H1 (cell line): ENCODE results near the gene USP36. TPM values are rescaled to one million over a fixed set of nuclear protein-coding genes. Genes with fewer than 3 reads are reported as not detected.

Source experiments
- KDM5A ChIP-seq: fragments of 200-600 bp; IDR thresholded peaks from 2 replicates; pipeline ENCODE4 v1.7.1; 2012; ENCODE audit warnings: mild to moderate bottlenecking, low read length, inconsistent platforms, mixed read lengths
- RNF2 ChIP-seq: fragments of 200-900, 300-1000 bp; sonication (generic); IDR thresholded peaks from 2 replicates; pipeline ENCODE4 v1.7.1; 2016; ENCODE audit warnings: borderline replicate concordance, low read depth, mild to moderate bottlenecking, antibody characterized with exemption, low read length; ENCODE audit not compliant: poor library complexity, severe bottlenecking; ENCODE audit errors: missing control alignments
- SUZ12 ChIP-seq: fragments of 200-600 bp; sonication (generic); IDR thresholded peaks from 2 replicates; pipeline ENCODE4 v1.6.1; 2012; ENCODE audit warnings: mild to moderate bottlenecking, inconsistent platforms, low read length, moderate library complexity, mixed read lengths
- polyA plus RNA-seq, 7 experiments: library from polyadenylated mRNA; depleted of rRNA in 3 of 7; stranded (reverse) in 5 of 7; unstranded in 2 of 7; fragments of >200 nt in 5 of 7; fragments of 200-250 nt in 2 of 7; gene quantifications; 1 replicate in 5 of 7; 2 replicates in 1 of 7; 4 replicates in 1 of 7; pipeline versions ENCODE4 v1.2.1 to v1.2.3, GENCODE V29; 2011 to 2013; ENCODE audit warnings: missing spikeins in 2 of 7, mixed read lengths in 2 of 7
- total RNA-seq: library from RNA; stranded (reverse); fragmentation: NEBNext Ultra II Directional; extraction: Animal tissue kit (Norgen Biotek cat#: 25700); gene quantifications from 2 replicates; pipeline ENCODE4 v1.2.1, GENCODE V29; 2021

Gene USP36
- total and polyA plus RNA-seq, 2 of the 8 experiments (the other 6 are each of a cell fraction or from before 2014, with no cell fraction given) = 40.7 to 67.7 TPM

GRCh38 chr17:78805301-78805700, 35.3 kb downstream of the USP36 start (continued):
- TF ChIP-seq RNF2 (no peak), KDM5A (no peak), SUZ12 (no peak)
